ENCODE measurements around the gene LMO7. TPM values are rescaled to one million over a fixed set of nuclear protein-coding genes. Genes with fewer than 3 reads are reported as not detected.

The LMO7 gene
- total RNA-seq, 1 experiment from 2014 or later = 11.8 TPM

GRCh38 chr13:75717525-75717924 is 81.4 kb downstream of the LMO7 start:
- no peaks in the 10 kb centered on the region for H3K36me3 ChIP-seq (ENCODE audit: control insufficient read depth, insufficient read depth, low read length)
- TF ChIP-seq POLR2AphosphoS5 (IDR thresholded peaks at IDR 0.05; ENCODE audit: low read depth, low read length) (no peak), CTCF (IDR thresholded peaks at IDR 0.05) (no peak), SIN3A (IDR thresholded peaks at IDR 0.05; ENCODE audit: borderline replicate concordance, insufficient read depth, low read depth, low read length) (no peak), TCF7L2 (IDR thresholded peaks at IDR 0.05; ENCODE audit: low read depth, low read length) (no peak), REST (IDR thresholded peaks at IDR 0.05; ENCODE audit: insufficient read depth in 1 of 2, low read depth in 2 of 2, low read length in 1 of 2) (no peak)
- ATAC-seq (no peak), DNase-seq (ENCODE audit: low read depth, low spot score) (no peak)
- in situ Hi-C loops (cut with HindIII; ENCODE audit: low pct_unique_long_range_greater_than_20kb, low sequenced_read_pairs) (no loop called here), intact Hi-C loops (cut with micrococcal nuclease; ENCODE audit: unreplicated experiment) (no loop called here)
- no TSS peak for BruUV-seq (replicated peaks)
- H3K9me3 ChIP-seq (ENCODE audit: control insufficient read depth, insufficient read depth, low read depth, low read length) = no peaks in the 10 kb centered on the region
- ChIA-PET POLR2A (no interaction called here), CTCF (no interaction called here)
- H3K27me3 ChIP-seq (ENCODE audit: control insufficient read depth, insufficient read depth, low read length) = no peaks in the 10 kb centered on the region
- H3K4me3 ChIP-seq (ENCODE audit: low read depth in 2 of 2, low read length in 2 of 2) = no peak overlapping the region
- H3K4me1 ChIP-seq (ENCODE audit: control insufficient read depth, insufficient read depth, low read length) = no peaks in the 10 kb centered on the region
- H3K27ac ChIP-seq (ENCODE audit: low read length) = no peak overlapping the region

- Histone ChIP-seq H3K9me3 (ENCODE audit: control insufficient read depth, insufficient read depth, low read depth, low read length) (no peaks in the 10 kb centered on the region), H3K4me3 (ENCODE audit: low read depth in 2 of 2, low read length in 2 of 2) (no peak overlapping the region), H3K27ac (ENCODE audit: low read length) (no peak overlapping the region), H3K27me3 (ENCODE audit: control insufficient read depth, insufficient read depth, low read length) (no peaks in the 10 kb centered on the region), H3K36me3 (ENCODE audit: control insufficient read depth, insufficient read depth, low read length) (no peaks in the 10 kb centered on the region), H3K4me1 (ENCODE audit: control insufficient read depth, insufficient read depth, low read length) (no peaks in the 10 kb centered on the region)
- CTCF ChIA-PET = no interaction called here
- in situ Hi-C loops (cut with HindIII; ENCODE audit: low pct_unique_long_range_greater_than_20kb, low sequenced_read_pairs) = no loop called here
- ATAC-seq (no peak), DNase-seq (ENCODE audit: low read depth, low spot score) (no peak)
- no TSS peak for BruUV-seq (replicated peaks)
- TF ChIP-seq TCF7L2 (IDR thresholded peaks at IDR 0.05; ENCODE audit: low read depth, low read length) (no peak), REST (IDR thresholded peaks at IDR 0.05; ENCODE audit: insufficient read depth in 1 of 2, low read depth in 2 of 2, low read length in 1 of 2) (no peak), POLR2AphosphoS5 (IDR thresholded peaks at IDR 0.05; ENCODE audit: low read depth, low read length) (no peak), SIN3A (IDR thresholded peaks at IDR 0.05; ENCODE audit: borderline replicate concordance, insufficient read depth, low read depth, low read length) (no peak), CTCF (IDR thresholded peaks at IDR 0.05) (no peak)
- intact Hi-C loops (cut with micrococcal nuclease; ENCODE audit: unreplicated experiment) = no loop called here
- POLR2A ChIA-PET = no interaction called here
These were observed 85.2 kb downstream of the LMO7 start for GRCh38 chr13:75721307-75721706.

Measured in Panc1 (cell line).